Panc1 (cell line): ENCODE results near the gene PLCH2. TPM values are rescaled to one million over a fixed set of nuclear protein-coding genes. Genes with fewer than 3 reads are reported as not detected.

Experiments
- ATAC-seq: fragments of 200-7000 bp; cut with Tn5 transposase; 2 replicates; pipeline ENCODE4 v1.9.1; 2020; ENCODE audit warnings: mild to moderate bottlenecking, moderate library complexity
- BruUV-seq: library from RNA; stranded (reverse); fragments of 400-500 nt; replicated peaks from 2 replicates; lab custom pipeline; 2021; lab: Mats Ljungman, UMichigan
- CTCF ChIA-PET: fragments of 300-600 bp; sonication (Branson Sonifier 250); formaldehyde crosslinking; loops from one replicate; lab custom pipeline; 2022; ENCODE audit warnings: antibody characterized with exemption; lab: Charles Lee
- POLR2A ChIA-PET: fragments of 300-600 bp; sonication (Branson Sonifier 250); formaldehyde crosslinking; loops from one replicate; lab custom pipeline; 2022; ENCODE audit warnings: antibody characterized with exemption; lab: Charles Lee
- DNase-seq: peaks from one replicate; pipeline ENCODE4 v3.0.0-alpha.2; 2010; ENCODE audit warnings: low read depth, low spot score
- H3K27ac ChIP-seq: 2 replicates; pipeline ENCODE4 v1.5.1; 2011; ENCODE audit warnings: mild to moderate bottlenecking, low read length, inconsistent platforms
- H3K27me3 ChIP-seq: fragments of 200-500 bp; sonication (Bioruptor generic); 2 replicates; pipeline ENCODE4 v1.6.0; 2014; ENCODE audit warnings: low read length, inconsistent platforms; ENCODE audit not compliant: control insufficient read depth, insufficient read depth
- H3K36me3 ChIP-seq: fragments of 200-500 bp; sonication (Bioruptor generic); 2 replicates; pipeline ENCODE4 v1.5.1; 2014; ENCODE audit warnings: inconsistent platforms, mild to moderate bottlenecking, low read length, moderate library complexity; ENCODE audit not compliant: control insufficient read depth, insufficient read depth
- H3K4me1 ChIP-seq: 2 replicates; pipeline ENCODE4 v1.5.1; 2011; ENCODE audit warnings: inconsistent platforms, mild to moderate bottlenecking, low read length, moderate library complexity; ENCODE audit not compliant: control insufficient read depth, insufficient read depth
- H3K4me3 ChIP-seq, 2 experiments: 2 replicates each; pipeline ENCODE4 v1.5.1; 2011 to 2012; ENCODE audit warnings: low read depth in 2 of 2, low read length in 2 of 2, mild to moderate bottlenecking in 2 of 2, inconsistent platforms in 1 of 2, moderate library complexity in 1 of 2
- H3K9me3 ChIP-seq: fragments of 200-500 bp; sonication (Bioruptor generic); 2 replicates; pipeline ENCODE4 v1.5.1; 2014; ENCODE audit warnings: low read depth, mild to moderate bottlenecking, inconsistent platforms, low read length, moderate library complexity; ENCODE audit not compliant: control insufficient read depth, insufficient read depth
- CTCF ChIP-seq: fragments of 450-650 bp; IDR thresholded peaks from 2 replicates; pipeline ENCODE4 v1.5.1; 2017; ENCODE audit warnings: mild to moderate bottlenecking
- POLR2AphosphoS5 ChIP-seq: IDR thresholded peaks from 2 replicates; pipeline ENCODE4 v1.6.1; 2012; ENCODE audit warnings: mild to moderate bottlenecking, low read depth, low read length, moderate library complexity
- SIN3A ChIP-seq: IDR thresholded peaks from 2 replicates; pipeline ENCODE4 v1.6.1; 2012; ENCODE audit warnings: low read depth, mild to moderate bottlenecking, low read length, moderate library complexity, borderline replicate concordance; ENCODE audit not compliant: insufficient read depth
- TCF7L2 ChIP-seq: IDR thresholded peaks from 2 replicates; pipeline ENCODE4 v1.6.1; 2011; ENCODE audit warnings: mild to moderate bottlenecking, low read depth, low read length, inconsistent platforms
- in situ Hi-C: cut with HindIII; loops from 2 replicates; pipeline ENCODE4 v1.10.0; 2016; ENCODE audit warnings: low sequenced_read_pairs, low pct_unique_long_range_greater_than_20kb
- intact Hi-C: fragments of 100-400 bp; cut with micrococcal nuclease; formaldehyde crosslinking; loops from one replicate; pipeline ENCODE4 v1.10.0; 2022; ENCODE audit not compliant: unreplicated experiment
- total RNA-seq: library from RNA; stranded (reverse); gene quantifications from one replicate; pipeline ENCODE4 v1.2.1, GENCODE V29; 2021; ENCODE audit not compliant: unreplicated experiment
- TF ChIP-seq, protein P1 (sequence below), 2 experiments: IDR thresholded peaks; 2 replicates each; pipeline ENCODE4 v1.6.1; 2011 to 2012; ENCODE audit warnings: low read depth in 2 of 2, control low read depth in 1 of 2, low read length in 1 of 2, mild to moderate bottlenecking in 1 of 2, moderate library complexity in 1 of 2; ENCODE audit not compliant: insufficient read depth in 1 of 2

Gene PLCH2
- total RNA-seq, 1 experiment from 2014 or later: 41.2 TPM

- H3K4me3 ChIP-seq: no peak overlapping the region
- in situ Hi-C loops: no loop called here
- ATAC-seq (no peak), DNase-seq (no peak)
- CTCF ChIA-PET: no interaction called here
- POLR2A ChIA-PET: interaction anchor here (0.7 kb wide), 1 partner anchor 16 kb away, joined by 4 read pairs; no protein-coding TSS in a partner anchor
- TSS peak; percentile 59 for BruUV-seq
- no peak for TF ChIP-seq TCF7L2
- no peak for TF ChIP-seq POLR2AphosphoS5
- H3K36me3 ChIP-seq: peaks cover 3% of the 10 kb centered on the region
- intact Hi-C loops: no loop called here
- no peaks in the 10 kb centered on the region for H3K4me1 ChIP-seq
- no peaks in the 10 kb centered on the region for H3K9me3 ChIP-seq
- H3K27me3 ChIP-seq: no peaks in the 10 kb centered on the region
- no peak overlapping the region for H3K27ac ChIP-seq
Measured at GRCh38 chr1:2514863-2515762, 39.0 kb downstream of the PLCH2 start.

DNA sequence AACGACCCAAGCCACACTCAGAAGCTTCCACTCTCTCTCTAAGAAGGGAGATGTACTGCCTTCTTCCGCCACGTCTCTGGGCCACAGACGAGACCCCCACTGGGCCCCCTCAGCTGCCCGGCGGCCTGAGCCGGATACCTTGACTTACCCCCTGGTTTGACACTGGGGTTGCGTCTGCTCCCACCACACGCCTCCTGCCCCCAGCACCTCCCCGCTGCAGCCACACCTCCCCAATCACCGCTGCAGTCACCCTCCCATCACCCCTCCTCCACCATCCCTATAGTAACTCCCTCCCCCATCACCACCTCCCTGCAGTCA is 39.6 kb downstream of the PLCH2 start:
- Histone ChIP-seq H3K9me3 (no peaks in the 10 kb centered on the region), H3K4me1 (no peaks in the 10 kb centered on the region), H3K4me3 (no peak overlapping the region), H3K27me3 (no peaks in the 10 kb centered on the region), H3K27ac (no peak overlapping the region), H3K36me3 (peaks cover 3% of the 10 kb centered on the region)
- DNase-seq: no peak
- no TSS peak for BruUV-seq
- ChIA-PET POLR2A (interaction anchor here (0.7 kb wide), 1 partner anchor 16 kb away, joined by 4 read pairs; no protein-coding TSS in a partner anchor), CTCF (no interaction called here)
- intact Hi-C loops (no loop called here), in situ Hi-C loops (no loop called here)
- TF ChIP-seq TCF7L2: no peak
- no peak for TF ChIP-seq POLR2AphosphoS5
- TF ChIP-seq CTCF: no peak
- no peak for TF ChIP-seq SIN3A
- TF ChIP-seq, protein P1, sequence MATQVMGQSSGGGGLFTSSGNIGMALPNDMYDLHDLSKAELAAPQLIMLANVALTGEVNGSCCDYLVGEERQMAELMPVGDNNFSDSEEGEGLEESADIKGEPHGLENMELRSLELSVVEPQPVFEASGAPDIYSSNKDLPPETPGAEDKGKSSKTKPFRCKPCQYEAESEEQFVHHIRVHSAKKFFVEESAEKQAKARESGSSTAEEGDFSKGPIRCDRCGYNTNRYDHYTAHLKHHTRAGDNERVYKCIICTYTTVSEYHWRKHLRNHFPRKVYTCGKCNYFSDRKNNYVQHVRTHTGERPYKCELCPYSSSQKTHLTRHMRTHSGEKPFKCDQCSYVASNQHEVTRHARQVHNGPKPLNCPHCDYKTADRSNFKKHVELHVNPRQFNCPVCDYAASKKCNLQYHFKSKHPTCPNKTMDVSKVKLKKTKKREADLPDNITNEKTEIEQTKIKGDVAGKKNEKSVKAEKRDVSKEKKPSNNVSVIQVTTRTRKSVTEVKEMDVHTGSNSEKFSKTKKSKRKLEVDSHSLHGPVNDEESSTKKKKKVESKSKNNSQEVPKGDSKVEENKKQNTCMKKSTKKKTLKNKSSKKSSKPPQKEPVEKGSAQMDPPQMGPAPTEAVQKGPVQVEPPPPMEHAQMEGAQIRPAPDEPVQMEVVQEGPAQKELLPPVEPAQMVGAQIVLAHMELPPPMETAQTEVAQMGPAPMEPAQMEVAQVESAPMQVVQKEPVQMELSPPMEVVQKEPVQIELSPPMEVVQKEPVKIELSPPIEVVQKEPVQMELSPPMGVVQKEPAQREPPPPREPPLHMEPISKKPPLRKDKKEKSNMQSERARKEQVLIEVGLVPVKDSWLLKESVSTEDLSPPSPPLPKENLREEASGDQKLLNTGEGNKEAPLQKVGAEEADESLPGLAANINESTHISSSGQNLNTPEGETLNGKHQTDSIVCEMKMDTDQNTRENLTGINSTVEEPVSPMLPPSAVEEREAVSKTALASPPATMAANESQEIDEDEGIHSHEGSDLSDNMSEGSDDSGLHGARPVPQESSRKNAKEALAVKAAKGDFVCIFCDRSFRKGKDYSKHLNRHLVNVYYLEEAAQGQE (IDR thresholded peaks at IDR 0.05; ENCODE audit: insufficient read depth in 1 of 2, low read depth in 2 of 2, low read length in 1 of 2): no peak
- no peak for ATAC-seq

GRCh38 chr1:2516124-2516523 is 40.0 kb downstream of the PLCH2 start:
- ChIA-PET POLR2A (no interaction called here), CTCF (no interaction called here)
- ATAC-seq: no peak
- H3K4me3 ChIP-seq: no peak overlapping the region
- intact Hi-C loops (no loop called here), in situ Hi-C loops (no loop called here)
- H3K9me3 ChIP-seq: no peaks in the 10 kb centered on the region
- no peaks in the 10 kb centered on the region for H3K27me3 ChIP-seq
- BruUV-seq: no TSS peak
- peaks cover 3% of the 10 kb centered on the region for H3K36me3 ChIP-seq
- DNase-seq: no peak
- no peaks in the 10 kb centered on the region for H3K4me1 ChIP-seq
- TF ChIP-seq, protein P1 (IDR thresholded peaks at IDR 0.05; ENCODE audit: insufficient read depth in 1 of 2, low read depth in 2 of 2, low read length in 1 of 2): no peak
- no peak for TF ChIP-seq SIN3A
- no peak for TF ChIP-seq CTCF
- no peak for TF ChIP-seq POLR2AphosphoS5
- no peak for TF ChIP-seq TCF7L2
- H3K27ac ChIP-seq: no peak overlapping the region
